Stimulated activated CD8-positive, alpha-beta memory T cell treated with anti-CD3 and anti-CD28 coated beads, Interleukin-7, amount 100 ng/mL, for 24 hours (primary cell): ENCODE measurements around the gene PIANP.
"Not testable (repeated sequence)": the region's sequence is repeated elsewhere in the genome, so short reads cannot be mapped to it uniquely, and the experiment has no call there.

Source experiments
- DNase-seq: peaks from one replicate; pipeline ENCODE4 v3.0.0-alpha.2; 2020; ENCODE audit warnings: low read depth

The PIANP gene, protein sequence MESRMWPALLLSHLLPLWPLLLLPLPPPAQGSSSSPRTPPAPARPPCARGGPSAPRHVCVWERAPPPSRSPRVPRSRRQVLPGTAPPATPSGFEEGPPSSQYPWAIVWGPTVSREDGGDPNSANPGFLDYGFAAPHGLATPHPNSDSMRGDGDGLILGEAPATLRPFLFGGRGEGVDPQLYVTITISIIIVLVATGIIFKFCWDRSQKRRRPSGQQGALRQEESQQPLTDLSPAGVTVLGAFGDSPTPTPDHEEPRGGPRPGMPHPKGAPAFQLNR

DNA sequence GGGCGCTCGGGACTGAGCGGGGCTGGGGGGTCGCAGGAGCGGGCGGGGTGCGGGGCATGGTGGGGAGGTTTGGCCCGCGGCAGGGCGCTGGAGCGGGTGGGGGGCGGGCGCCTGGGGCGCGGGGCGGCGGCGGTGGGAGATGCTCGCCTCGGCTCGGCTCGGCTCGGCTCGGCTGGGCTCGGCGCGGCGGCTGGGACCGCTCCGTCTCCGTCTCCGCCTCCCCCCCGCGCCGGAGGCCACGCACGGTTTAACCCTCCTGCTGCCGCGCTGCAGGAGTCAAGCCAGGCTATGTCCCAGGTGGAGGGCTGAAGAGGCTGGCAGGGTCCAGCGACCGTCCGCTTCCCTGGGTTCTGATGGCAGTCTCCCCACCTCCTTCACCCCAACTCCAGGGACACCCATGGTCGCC, at the start of gene PIANP:
Gene PIANP, minus strand, starts transcription at position 170 of the 406 bp plus-strand sequence. CDS start 2,754 bp downstream, outside the sequence.
- no peak for DNase-seq

- no peak for DNase-seq
Observed at GRCh38 chr12:6748761-6749160, 48.1 kb upstream of the PIANP start.

DNA sequence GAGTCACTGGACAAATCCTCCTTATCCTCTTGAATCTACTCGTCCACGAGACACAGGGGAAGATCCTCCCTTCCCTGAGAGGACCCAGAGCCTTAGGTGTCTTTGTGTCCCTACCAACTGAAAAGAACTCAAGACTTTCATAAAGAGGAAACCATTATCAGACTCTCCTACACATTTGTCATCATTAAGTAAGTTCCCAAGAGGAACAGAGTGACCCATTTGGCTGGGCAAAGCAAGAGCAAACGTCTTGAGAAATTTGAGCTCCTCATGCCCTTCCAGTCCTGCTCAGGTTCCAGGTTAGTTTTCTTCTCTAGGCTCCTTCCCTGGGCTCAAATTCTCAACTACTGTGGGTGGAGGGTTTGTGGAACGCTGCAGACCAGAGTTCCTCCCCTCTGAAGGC, 46.6 kb upstream of the PIANP start:
- DNase-seq = no peak

- DNase-seq = no peak
Observed at GRCh38 chr12:6745741-6746525, 45.3 kb upstream of the PIANP start.

DNA sequence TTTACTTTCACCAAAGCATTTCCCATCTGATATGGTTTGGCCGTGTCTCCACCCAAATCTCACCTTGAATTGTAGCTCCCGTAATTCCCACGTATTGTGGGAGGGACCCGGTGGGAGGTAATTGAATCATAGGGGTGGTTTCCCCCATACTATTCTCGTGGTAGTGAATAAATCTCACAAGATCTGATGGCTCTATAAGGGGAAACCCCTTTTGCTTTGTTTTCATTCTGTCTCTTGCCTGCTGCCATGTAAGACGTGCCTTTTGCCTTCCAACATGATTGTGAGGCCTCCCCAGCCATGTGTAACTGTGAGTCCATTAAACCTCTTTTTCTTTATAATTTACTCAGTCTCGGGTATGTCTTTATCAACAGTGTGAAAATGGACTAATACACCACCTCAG, 42.7 kb upstream of the PIANP start:
- DNase-seq = not testable (repeated sequence)

DNA sequence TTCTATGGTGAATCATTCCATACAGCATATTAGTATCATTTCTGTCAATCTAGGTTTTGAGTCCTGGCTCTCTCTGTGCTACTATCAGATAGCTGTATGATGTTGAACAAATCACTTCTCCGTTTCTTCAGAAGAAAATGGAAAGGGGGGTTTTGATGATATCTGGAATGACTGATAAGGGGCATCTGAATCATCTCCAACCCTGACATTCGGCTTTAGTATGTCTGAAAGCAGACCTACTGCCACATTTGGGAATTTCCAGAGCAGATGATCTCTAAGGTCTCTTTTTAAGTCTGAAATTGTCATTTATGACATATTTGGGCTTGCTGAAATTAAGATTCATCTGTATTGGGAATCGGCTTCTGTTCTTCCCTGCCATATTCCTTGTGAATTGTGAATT, 42.2 kb upstream of the PIANP start:
- DNase-seq = no peak

DNA sequence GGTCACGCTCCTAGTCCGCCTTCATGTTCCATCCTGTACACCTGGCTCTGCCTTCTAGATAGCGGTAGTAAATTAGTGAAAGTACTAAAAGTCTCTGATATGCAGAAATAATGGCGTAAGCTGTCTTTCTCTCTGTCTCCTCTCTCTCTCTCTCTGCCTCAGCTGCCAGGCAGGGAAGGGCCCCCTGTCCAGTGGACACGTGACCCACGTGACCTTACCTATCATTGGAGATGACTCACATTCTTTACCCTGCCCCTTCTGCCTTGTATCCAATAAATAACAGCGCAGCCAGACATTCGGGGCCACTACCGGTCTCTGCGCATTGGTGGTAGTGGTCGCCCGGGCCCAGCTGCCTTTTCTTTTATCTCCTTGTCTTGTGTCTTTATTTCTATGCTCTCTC, 41.5 kb upstream of the PIANP start:
- DNase-seq = not testable (repeated sequence)

DNA sequence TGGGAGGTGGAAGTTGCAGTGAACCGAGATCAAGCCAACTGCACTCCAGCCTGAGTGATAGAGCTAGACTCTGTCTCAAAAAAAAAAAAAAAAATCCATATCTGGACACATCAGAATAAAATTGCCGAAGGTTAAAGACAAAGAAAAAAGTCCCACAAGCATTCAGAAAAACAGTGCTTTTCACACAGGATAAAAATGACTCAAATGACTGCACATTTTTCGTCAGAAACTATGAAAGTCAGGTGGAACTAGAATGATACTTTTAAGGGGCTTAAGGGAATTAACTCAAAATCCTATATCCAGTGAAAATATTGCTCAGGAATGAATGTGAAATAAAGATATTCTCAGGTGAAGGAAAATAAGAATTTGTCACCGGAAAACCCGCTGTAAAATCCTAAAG, 36.1 kb upstream of the PIANP start:
- no peak for DNase-seq

- no peak for DNase-seq
Observed at GRCh38 chr12:6735448-6736191, 35.0 kb upstream of the PIANP start.

DNA sequence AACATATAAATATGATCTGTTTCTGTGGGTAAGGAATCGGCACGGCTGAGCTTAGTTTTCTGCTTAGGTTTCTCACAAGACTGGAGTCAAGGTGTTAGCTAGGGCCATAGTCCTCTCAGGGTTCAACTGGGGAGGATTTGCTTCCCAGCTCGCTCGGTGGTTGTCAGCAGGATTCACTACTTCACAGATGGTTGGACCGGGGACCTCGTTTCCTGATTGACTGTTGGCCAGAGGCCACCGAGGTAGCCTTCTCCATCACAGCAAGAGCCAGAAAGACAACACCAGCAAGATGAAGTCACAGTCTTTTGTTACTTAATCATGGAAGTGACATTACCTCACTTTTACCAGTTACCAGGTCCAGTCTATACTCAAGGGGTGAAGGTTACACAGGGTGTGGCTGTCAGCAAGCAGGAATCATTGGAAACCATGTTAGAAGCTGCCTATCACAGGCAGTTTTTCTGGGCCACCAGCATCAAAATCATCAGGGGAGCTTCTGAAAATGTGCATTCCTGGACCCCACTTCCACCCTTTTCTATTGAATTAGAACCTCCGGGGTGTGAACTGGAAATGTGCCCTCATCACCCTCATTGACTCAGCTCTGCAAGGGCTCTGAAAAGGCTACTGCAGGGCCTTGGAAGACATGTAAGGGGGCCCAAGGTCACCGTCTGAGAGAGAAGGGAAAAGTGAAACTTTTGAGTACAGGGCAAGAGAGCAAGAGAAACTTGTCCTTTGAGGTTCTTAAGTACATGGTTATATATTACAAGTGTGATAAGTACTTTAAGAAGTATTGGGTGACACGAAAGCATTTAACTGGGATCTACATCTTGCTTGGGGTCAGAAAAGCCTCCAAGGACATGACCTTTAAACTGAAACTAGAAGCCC, 34.1 kb upstream of the PIANP start:
- no peak for DNase-seq

DNA sequence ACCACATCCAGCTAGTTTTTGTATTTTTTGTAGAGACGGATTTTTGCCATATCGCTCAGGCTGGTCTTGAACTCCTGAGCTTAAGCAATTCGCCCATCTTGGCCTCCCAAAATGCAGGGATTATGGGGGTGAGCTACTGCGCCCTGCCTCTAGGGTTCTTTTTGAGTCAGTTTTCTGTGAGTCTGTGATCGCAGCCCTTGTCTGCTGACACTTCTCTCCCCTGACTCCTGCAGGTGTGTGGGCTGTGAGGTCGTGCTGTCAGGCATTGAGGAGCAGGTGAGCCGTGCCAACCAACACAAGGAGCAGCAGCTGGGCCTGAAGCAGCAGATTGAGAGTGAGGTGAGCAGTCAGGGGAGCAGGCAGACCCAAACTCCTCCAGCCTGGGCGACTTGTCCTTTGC, 29.6 kb upstream of the PIANP start:
- DNase-seq = no peak

GRCh38 chr12:6729186-6729585, 28.6 kb upstream of the PIANP start:
- no peak for DNase-seq

GRCh38 chr12:6725350-6725749, 24.7 kb upstream of the PIANP start:
- no peak for DNase-seq

DNA sequence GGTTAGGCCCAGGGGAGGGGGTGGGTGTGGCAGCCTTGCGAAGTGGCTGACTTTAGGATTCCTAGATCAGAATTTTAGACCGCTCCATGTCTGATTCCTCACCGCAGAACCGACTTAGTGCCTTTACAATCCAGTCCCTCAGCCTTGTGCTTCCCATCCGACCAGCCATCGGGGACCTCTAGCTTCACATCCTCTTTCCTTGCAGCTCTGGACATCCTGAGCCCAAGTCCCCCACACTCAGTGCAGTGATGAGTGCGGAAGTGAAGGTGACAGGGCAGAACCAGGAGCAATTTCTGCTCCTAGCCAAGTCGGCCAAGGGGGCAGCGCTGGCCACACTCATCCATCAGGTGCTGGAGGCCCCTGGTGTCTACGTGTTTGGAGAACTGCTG, 23.8 kb upstream of the PIANP start:
- no peak for DNase-seq

DNA sequence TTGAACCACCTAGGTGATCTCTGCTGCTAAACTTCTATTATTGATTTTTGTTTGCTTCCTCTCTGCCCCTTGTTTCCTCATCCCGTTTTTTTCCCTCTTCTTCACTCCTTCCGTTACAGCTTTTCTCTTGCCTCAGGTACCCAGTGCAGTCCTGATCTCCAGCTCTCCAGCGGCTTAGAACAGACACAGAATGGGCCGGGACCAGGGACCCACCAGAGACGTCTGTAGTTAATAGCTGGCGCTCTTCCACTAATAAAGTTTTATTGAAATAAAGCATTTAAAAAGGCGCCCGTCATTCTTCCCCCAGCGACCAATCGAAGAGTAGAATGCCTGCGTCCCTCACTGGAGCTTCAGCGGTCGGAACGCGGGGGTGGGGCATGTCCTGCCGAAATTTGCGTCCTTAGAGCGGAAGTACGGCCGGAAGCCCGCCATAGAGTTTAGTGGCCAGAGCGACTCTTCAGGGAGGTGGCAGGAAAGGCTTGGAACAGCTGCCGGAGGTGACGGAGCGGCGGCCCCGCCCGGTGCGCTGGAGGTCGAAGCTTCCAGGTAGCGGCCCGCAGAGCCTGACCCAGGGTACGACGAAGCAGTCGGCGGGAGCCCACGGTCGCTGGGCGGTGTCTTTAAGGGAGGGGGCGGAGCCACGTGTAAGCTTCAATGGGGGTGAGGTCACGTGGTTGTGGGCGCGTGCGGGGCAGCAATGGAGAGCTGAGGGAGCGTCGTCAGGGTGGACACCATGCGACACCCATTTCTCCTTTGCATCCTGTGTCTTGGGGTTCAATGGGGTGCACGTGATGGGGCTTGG, 23.2 kb upstream of the PIANP start, which contains the start of gene COPS7A:
Gene COPS7A, plus strand, starts transcription at position 440 of the 802 bp plus-strand sequence. CDS start 611 bp downstream, outside the sequence.
- DNase-seq = peak; percentile 91

- DNase-seq = no peak
Observed at GRCh38 chr12:6722863-6723262, 22.2 kb upstream of the PIANP start.

DNA sequence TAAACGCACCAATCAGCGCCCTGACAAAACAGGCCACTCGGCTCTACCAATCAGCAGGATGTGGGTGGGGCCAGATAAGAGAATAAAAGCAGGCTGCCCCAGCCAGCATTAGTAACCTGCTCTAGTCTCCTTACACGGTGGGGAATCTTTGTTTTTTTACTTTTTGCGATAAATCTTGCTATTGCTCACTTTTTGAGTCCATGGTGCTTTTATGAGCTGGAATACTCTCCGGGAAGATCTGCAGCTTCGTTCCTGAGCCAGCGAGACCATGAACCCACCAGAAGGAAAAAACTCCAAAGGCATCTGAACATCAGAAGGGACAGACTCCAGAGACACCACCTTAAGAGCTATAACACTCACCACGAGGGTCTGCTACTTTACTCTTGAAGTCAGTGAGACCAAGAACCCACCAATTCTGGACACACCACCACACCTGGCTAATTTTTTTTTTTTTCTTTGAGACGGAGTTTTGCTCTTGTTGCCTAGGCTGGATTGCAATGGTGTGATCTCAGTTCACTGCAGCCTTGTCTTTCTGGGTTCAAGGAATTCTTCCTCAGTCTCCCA, 16.3 kb upstream of the PIANP start:
- DNase-seq = no peak

- DNase-seq = not testable (repeated sequence)
Observed at GRCh38 chr12:6716031-6716873, 15.6 kb upstream of the PIANP start.

GRCh38 chr12:6708960-6709394, 8.4 kb upstream of the PIANP start:
- no peak for DNase-seq
